HEK293 (cell line): ENCODE measurements around the gene EEFSEC.

ENCODE experiments used
- CTCF ChIA-PET: fragments of 350-600 bp; formaldehyde crosslinking; extraction: SDS; loops from one replicate; lab custom pipeline; 2021; ENCODE audit warnings: antibody characterized with exemption; lab: Yijun Ruan, JAX
- POLR2A ChIA-PET: fragments of 300-600 bp; formaldehyde crosslinking; extraction: SDS; loops from one replicate; lab custom pipeline; 2020; ENCODE audit warnings: antibody characterized with exemption, inconsistent platforms; lab: Yijun Ruan, JAX
- H3K27ac ChIP-seq: fragments of 200-500 bp; sonication (Bioruptor generic); 2 replicates; pipeline ENCODE4 v1.5.1; 2014; ENCODE audit warnings: low read depth, low read length, control low read depth, inconsistent platforms; ENCODE audit errors: extremely low read depth
- H3K36me3 ChIP-seq, 2 experiments: fragments of 200-500 bp in 1 of 2; sonication (Bioruptor generic) in 1 of 2; 1 replicate in 1 of 2; 2 replicates in 1 of 2; pipeline ENCODE4 v1.5.1; 2014 to 2017; ENCODE audit warnings: inconsistent platforms in 2 of 2, low read length in 2 of 2; ENCODE audit not compliant: control insufficient read depth in 2 of 2, insufficient read depth in 1 of 2
- H3K4me1 ChIP-seq: fragments of 200-500 bp; sonication (Bioruptor generic); 2 replicates; pipeline ENCODE4 v1.5.1; 2014; ENCODE audit warnings: mild to moderate bottlenecking, low read length, inconsistent platforms; ENCODE audit not compliant: control insufficient read depth, insufficient read depth
- H3K4me3 ChIP-seq: 2 replicates; pipeline ENCODE4 v1.5.1; 2011; ENCODE audit warnings: low read depth, mild to moderate bottlenecking, control low read depth, low read length, moderate library complexity
- H3K9me3 ChIP-seq: fragments of 200-500 bp; sonication (Bioruptor generic); 2 replicates; pipeline ENCODE4 v1.5.1; 2014; ENCODE audit warnings: low read depth, low read length, inconsistent platforms; ENCODE audit not compliant: control insufficient read depth, insufficient read depth
- HOXD13 ChIP-seq: sonication (generic); formaldehyde crosslinking; IDR thresholded peaks from 2 replicates; pipeline ENCODE4 v1.8.0; 2022; ENCODE audit warnings: missing genetic modification reagents, borderline replicate concordance
- KLF7 ChIP-seq: fragments of 450-650 bp; formaldehyde crosslinking; IDR thresholded peaks from 2 replicates; pipeline ENCODE4 v1.5.1; 2016; ENCODE audit warnings: missing biosample characterization, missing genetic modification characterization, borderline replicate concordance
- OVOL3 ChIP-seq: fragments of 450-650 bp; formaldehyde crosslinking; IDR thresholded peaks from 2 replicates; pipeline ENCODE4 v1.5.1; 2016; ENCODE audit warnings: missing biosample characterization, missing genetic modification characterization
- SP3 ChIP-seq: fragments of 450-650 bp; formaldehyde crosslinking; IDR thresholded peaks from 2 replicates; pipeline ENCODE4 v1.5.1; 2016; ENCODE audit warnings: missing biosample characterization, missing genetic modification characterization
- ZBTB1 ChIP-seq: fragments of 450-650 bp; formaldehyde crosslinking; IDR thresholded peaks from 2 replicates; pipeline ENCODE4 v1.5.1; 2016; ENCODE audit warnings: missing biosample characterization, missing genetic modification characterization
- ZBTB21 ChIP-seq: fragments of 450-650 bp; formaldehyde crosslinking; IDR thresholded peaks from 2 replicates; pipeline ENCODE4 v1.5.1; 2017; ENCODE audit warnings: missing biosample characterization, missing genetic modification characterization
- ZFP37 ChIP-seq: fragments of 450-650 bp; formaldehyde crosslinking; IDR thresholded peaks from 2 replicates; pipeline ENCODE4 v1.5.1; 2016; ENCODE audit warnings: missing biosample characterization, missing genetic modification characterization
- ZNF239 ChIP-seq: fragments of 450-650 bp; formaldehyde crosslinking; IDR thresholded peaks from 2 replicates; pipeline ENCODE4 v1.5.1; 2016; ENCODE audit warnings: missing biosample characterization, missing genetic modification characterization
- ZNF324 ChIP-seq: fragments of 450-650 bp; formaldehyde crosslinking; IDR thresholded peaks from 2 replicates; pipeline ENCODE4 v1.5.1; 2016; ENCODE audit warnings: missing biosample characterization, missing genetic modification characterization
- ZNF529 ChIP-seq: fragments of 450-650 bp; formaldehyde crosslinking; IDR thresholded peaks from 2 replicates; pipeline ENCODE4 v1.5.1; 2017; ENCODE audit warnings: missing genetic modification characterization, missing biosample characterization; ENCODE audit not compliant: insufficient replicate concordance
- ZNF626 ChIP-seq: fragments of 450-650 bp; sonication (Bioruptor Pico); formaldehyde crosslinking; IDR thresholded peaks from 2 replicates; pipeline ENCODE4 v1.5.1; 2018; ENCODE audit warnings: missing biosample characterization, missing genetic modification characterization, inconsistent platforms
- ZNF654 ChIP-seq: fragments of 450-650 bp; formaldehyde crosslinking; IDR thresholded peaks from 2 replicates; pipeline ENCODE4 v1.5.1; 2016; ENCODE audit warnings: low read depth, missing biosample characterization, missing genetic modification characterization
- ZNF837 ChIP-seq: fragments of 450-650 bp; formaldehyde crosslinking; IDR thresholded peaks from 2 replicates; pipeline ENCODE4 v1.5.1; 2016; ENCODE audit warnings: missing biosample characterization, missing genetic modification characterization
- ZSCAN16 ChIP-seq: fragments of 450-650 bp; formaldehyde crosslinking; IDR thresholded peaks from 2 replicates; pipeline ENCODE4 v1.5.1; 2016; ENCODE audit warnings: missing biosample characterization, missing genetic modification characterization
- TF ChIP-seq, protein P1 (sequence below): fragments of 450-650 bp; formaldehyde crosslinking; IDR thresholded peaks from 2 replicates; pipeline ENCODE4 v1.5.1; 2016; ENCODE audit warnings: missing biosample characterization, missing genetic modification characterization
- TF ChIP-seq, protein P2 (sequence below): fragments of 450-650 bp; formaldehyde crosslinking; IDR thresholded peaks from 2 replicates; pipeline ENCODE4 v1.5.1; 2017; ENCODE audit warnings: missing biosample characterization, missing genetic modification characterization
- TF ChIP-seq, protein P3 (sequence below): fragments of 450-650 bp; formaldehyde crosslinking; IDR thresholded peaks from 2 replicates; pipeline ENCODE4 v1.5.1; 2016; ENCODE audit warnings: missing biosample characterization, missing genetic modification characterization, borderline replicate concordance
- TF ChIP-seq, protein P4 (sequence below): fragments of 450-650 bp; formaldehyde crosslinking; IDR thresholded peaks from 2 replicates; pipeline ENCODE4 v1.5.1; 2016; ENCODE audit warnings: missing biosample characterization, missing genetic modification characterization
- TF ChIP-seq, protein P5 (sequence below): fragments of 450-650 bp; formaldehyde crosslinking; optimal IDR thresholded peaks from 2 replicates; pipeline ENCODE3; 2016; ENCODE audit warnings: missing biosample characterization, mild to moderate bottlenecking, missing genetic modification characterization
- TF ChIP-seq, protein P6 (sequence below): fragments of 450-650 bp; formaldehyde crosslinking; IDR thresholded peaks from 2 replicates; pipeline ENCODE4 v1.5.1; 2016; ENCODE audit warnings: missing biosample characterization, missing genetic modification characterization

Gene EEFSEC

DNA sequence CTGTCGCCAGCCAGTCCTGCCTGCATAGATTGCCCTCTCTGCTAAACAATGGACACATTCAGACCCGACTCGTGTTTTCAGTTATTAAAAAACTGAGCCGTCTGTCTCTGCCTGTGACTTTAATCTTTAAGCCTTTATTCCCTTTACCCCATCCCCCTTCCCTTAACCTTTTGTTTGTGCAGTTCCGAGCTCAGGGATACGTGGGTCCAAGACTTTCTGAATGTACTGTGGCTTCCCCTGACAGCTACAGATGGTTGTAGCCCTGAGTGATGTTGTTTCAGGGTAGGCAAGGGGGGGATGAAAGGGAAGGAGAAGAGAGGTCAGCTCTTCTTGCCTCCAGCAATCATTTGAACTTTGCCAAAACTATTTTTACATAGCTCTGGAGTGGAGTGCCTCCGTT lies 44.6 kb downstream of the EEFSEC start:
- no peak overlapping the region for H3K4me3 ChIP-seq
- TF ChIP-seq ZNF626 (no peak), OVOL3 (tag by site-specific recombination) (no peak), KLF7 (tag by site-specific recombination) (no peak), ZBTB1 (tag by site-specific recombination) (no peak), ZNF324 (tag by site-specific recombination) (no peak), SP3 (tag by site-specific recombination) (no peak), ZFP37 (tag by site-specific recombination) (no peak), ZNF654 (tag by site-specific recombination) (no peak), ZNF239 (tag by site-specific recombination) (no peak), ZBTB21 (tag by site-specific recombination) (no peak), ZNF529 (tag by site-specific recombination) (no peak), HOXD13 (CRISPR knock-in tag) (no peak), ZNF837 (tag by site-specific recombination) (no peak), ZSCAN16 (tag by site-specific recombination) (no peak)
- TF ChIP-seq, protein P1, sequence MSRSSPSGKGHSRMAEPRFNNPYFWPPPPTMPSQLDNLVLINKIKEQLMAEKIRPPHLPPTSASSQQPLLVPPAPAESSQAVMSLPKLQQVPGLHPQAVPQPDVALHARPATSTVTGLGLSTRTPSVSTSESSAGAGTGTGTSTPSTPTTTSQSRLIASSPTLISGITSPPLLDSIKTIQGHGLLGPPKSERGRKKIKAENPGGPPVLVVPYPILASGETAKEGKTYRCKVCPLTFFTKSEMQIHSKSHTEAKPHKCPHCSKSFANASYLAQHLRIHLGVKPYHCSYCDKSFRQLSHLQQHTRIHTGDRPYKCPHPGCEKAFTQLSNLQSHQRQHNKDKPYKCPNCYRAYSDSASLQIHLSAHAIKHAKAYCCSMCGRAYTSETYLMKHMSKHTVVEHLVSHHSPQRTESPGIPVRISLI (tag by site-specific recombination) = no peak
- TF ChIP-seq, protein P2, sequence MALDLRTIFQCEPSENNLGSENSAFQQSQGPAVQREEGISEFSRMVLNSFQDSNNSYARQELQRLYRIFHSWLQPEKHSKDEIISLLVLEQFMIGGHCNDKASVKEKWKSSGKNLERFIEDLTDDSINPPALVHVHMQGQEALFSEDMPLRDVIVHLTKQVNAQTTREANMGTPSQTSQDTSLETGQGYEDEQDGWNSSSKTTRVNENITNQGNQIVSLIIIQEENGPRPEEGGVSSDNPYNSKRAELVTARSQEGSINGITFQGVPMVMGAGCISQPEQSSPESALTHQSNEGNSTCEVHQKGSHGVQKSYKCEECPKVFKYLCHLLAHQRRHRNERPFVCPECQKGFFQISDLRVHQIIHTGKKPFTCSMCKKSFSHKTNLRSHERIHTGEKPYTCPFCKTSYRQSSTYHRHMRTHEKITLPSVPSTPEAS (tag by site-specific recombination) = no peak
- TF ChIP-seq, protein P3, sequence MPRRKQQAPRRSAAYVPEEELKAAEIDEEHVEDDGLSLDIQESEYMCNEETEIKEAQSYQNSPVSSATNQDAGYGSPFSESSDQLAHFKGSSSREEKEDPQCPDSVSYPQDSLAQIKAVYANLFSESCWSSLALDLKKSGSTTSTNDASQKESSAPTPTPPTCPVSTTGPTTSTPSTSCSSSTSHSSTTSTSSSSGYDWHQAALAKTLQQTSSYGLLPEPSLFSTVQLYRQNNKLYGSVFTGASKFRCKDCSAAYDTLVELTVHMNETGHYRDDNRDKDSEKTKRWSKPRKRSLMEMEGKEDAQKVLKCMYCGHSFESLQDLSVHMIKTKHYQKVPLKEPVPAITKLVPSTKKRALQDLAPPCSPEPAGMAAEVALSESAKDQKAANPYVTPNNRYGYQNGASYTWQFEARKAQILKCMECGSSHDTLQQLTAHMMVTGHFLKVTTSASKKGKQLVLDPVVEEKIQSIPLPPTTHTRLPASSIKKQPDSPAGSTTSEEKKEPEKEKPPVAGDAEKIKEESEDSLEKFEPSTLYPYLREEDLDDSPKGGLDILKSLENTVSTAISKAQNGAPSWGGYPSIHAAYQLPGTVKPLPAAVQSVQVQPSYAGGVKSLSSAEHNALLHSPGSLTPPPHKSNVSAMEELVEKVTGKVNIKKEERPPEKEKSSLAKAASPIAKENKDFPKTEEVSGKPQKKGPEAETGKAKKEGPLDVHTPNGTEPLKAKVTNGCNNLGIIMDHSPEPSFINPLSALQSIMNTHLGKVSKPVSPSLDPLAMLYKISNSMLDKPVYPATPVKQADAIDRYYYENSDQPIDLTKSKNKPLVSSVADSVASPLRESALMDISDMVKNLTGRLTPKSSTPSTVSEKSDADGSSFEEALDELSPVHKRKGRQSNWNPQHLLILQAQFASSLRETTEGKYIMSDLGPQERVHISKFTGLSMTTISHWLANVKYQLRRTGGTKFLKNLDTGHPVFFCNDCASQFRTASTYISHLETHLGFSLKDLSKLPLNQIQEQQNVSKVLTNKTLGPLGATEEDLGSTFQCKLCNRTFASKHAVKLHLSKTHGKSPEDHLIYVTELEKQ (tag by site-specific recombination) = no peak
- TF ChIP-seq, protein P4, sequence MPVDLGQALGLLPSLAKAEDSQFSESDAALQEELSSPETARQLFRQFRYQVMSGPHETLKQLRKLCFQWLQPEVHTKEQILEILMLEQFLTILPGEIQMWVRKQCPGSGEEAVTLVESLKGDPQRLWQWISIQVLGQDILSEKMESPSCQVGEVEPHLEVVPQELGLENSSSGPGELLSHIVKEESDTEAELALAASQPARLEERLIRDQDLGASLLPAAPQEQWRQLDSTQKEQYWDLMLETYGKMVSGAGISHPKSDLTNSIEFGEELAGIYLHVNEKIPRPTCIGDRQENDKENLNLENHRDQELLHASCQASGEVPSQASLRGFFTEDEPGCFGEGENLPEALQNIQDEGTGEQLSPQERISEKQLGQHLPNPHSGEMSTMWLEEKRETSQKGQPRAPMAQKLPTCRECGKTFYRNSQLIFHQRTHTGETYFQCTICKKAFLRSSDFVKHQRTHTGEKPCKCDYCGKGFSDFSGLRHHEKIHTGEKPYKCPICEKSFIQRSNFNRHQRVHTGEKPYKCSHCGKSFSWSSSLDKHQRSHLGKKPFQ = no peak
- TF ChIP-seq, protein P5, sequence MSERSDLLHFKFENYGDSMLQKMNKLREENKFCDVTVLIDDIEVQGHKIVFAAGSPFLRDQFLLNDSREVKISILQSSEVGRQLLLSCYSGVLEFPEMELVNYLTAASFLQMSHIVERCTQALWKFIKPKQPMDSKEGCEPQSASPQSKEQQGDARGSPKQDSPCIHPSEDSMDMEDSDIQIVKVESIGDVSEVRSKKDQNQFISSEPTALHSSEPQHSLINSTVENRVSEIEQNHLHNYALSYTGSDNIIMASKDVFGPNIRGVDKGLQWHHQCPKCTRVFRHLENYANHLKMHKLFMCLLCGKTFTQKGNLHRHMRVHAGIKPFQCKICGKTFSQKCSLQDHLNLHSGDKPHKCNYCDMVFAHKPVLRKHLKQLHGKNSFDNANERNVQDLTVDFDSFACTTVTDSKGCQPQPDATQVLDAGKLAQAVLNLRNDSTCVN (tag by site-specific recombination) = no peak
- TF ChIP-seq, protein P6, sequence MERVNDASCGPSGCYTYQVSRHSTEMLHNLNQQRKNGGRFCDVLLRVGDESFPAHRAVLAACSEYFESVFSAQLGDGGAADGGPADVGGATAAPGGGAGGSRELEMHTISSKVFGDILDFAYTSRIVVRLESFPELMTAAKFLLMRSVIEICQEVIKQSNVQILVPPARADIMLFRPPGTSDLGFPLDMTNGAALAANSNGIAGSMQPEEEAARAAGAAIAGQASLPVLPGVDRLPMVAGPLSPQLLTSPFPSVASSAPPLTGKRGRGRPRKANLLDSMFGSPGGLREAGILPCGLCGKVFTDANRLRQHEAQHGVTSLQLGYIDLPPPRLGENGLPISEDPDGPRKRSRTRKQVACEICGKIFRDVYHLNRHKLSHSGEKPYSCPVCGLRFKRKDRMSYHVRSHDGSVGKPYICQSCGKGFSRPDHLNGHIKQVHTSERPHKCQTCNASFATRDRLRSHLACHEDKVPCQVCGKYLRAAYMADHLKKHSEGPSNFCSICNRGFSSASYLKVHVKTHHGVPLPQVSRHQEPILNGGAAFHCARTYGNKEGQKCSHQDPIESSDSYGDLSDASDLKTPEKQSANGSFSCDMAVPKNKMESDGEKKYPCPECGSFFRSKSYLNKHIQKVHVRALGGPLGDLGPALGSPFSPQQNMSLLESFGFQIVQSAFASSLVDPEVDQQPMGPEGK (tag by site-specific recombination) = no peak
- POLR2A ChIA-PET = no interaction called here
- H3K36me3 ChIP-seq = no peaks in the 10 kb centered on the region
- 0 out of 2 replicates have a peak, but pooled peaks cover 2% of the 10 kb centered on the region for H3K4me1 ChIP-seq
- H3K9me3 ChIP-seq = no peaks in the 10 kb centered on the region
- CTCF ChIA-PET = interaction anchor here (1.0 kb wide), 1 partner anchor 27 kb away, joined by 4 read pairs; no protein-coding TSS in a partner anchor
- H3K27ac ChIP-seq = no peak overlapping the region
